Activated naive CD4-positive, alpha-beta T cell treated with anti-CD3 and anti-CD28 coated beads, Interleukin-2, amount 50 U/mL, for 72 hours (primary cell): Measurements from ENCODE around the gene TTC21A. TPM values are rescaled to one million over a fixed set of nuclear protein-coding genes. Genes with fewer than 3 reads are reported as not detected.

Experiments used
- ATAC-seq, 2 donors: fragments of 150-1000 bp; cut with Tn5 transposase; 2 replicates each; pipeline ENCODE4 v1.10.0; 2021; ENCODE audit warnings: mild to moderate bottlenecking in 2 of 2, moderate library complexity in 2 of 2
- DNase-seq, 2 donors: peaks; one replicate each; pipeline ENCODE4 v3.0.0; 2021 to 2022; ENCODE audit warnings: low spot score in 2 of 2
- H3K27ac Mint-ChIP-seq, 2 donors: one replicate each; pipeline ENCODE4 v1.8.0; 2022; ENCODE audit warnings: mild to moderate bottlenecking in 2 of 2, mixed read lengths in 2 of 2
- H3K36me3 Mint-ChIP-seq, 2 donors: one replicate each; pipeline ENCODE4 v1.8.0; 2022; ENCODE audit warnings: mixed read lengths in 2 of 2
- H3K9me3 Mint-ChIP-seq, 2 donors: one replicate each; pipeline ENCODE4 v1.8.0; 2022; ENCODE audit warnings: mixed read lengths in 2 of 2
- total RNA-seq, 2 donors: library from RNA; stranded (reverse); gene quantifications; one replicate each; pipeline ENCODE4 v1.2.3, GENCODE V29; 2022

The TTC21A gene
- total RNA-seq, 2 donors from 2014 or later: 1.6 to 2.5 TPM

DNA sequence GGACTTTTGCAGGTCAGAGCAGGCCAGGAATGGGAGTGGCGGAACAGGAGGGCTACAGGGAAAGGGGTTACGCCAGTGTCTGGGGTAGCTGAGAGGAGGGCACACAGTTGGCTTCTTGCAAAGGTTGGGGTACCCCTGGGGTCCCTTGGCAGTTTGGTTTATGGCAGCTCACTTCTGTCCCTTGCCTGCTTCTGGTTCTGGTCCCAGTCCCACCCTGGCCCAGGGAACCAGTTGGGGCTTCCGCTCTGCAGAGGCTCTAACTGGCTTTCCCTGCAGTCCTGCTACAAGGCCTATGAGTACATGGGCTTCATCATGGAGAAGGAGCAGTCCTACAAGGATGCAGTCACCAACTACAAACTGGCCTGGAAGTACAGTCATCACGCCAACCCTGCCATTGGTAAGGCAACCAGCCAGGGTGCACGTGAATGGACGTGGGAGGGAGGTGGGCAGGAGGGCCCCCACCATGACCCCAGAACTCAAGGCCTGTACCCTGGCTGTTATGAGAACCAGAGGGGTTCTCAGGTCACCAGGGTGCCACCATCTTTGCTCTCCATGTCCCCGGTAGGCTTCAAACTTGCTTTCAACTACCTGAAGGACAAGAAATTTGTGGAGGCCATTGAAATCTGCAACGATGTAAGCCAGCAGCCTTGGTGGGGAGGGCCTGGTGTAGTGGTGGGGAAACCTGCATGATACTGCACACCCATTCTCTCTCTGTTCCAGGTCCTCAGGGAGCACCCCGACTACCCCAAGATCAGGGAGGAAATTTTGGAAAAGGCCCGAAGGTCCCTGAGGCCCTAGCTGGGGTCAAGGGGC lies 30.7 kb downstream of the TTC21A start:
- H3K9me3 Mint-ChIP-seq: no peaks in the 10 kb centered on the region
- H3K36me3 Mint-ChIP-seq: peaks cover 7 to 12% of the 10 kb centered on the region in 2 donors
- H3K27ac Mint-ChIP-seq: peak overlapping the region; percentile 79 to 82
- peak; percentile 1 to 5 for ATAC-seq
- no peak for DNase-seq

DNA sequence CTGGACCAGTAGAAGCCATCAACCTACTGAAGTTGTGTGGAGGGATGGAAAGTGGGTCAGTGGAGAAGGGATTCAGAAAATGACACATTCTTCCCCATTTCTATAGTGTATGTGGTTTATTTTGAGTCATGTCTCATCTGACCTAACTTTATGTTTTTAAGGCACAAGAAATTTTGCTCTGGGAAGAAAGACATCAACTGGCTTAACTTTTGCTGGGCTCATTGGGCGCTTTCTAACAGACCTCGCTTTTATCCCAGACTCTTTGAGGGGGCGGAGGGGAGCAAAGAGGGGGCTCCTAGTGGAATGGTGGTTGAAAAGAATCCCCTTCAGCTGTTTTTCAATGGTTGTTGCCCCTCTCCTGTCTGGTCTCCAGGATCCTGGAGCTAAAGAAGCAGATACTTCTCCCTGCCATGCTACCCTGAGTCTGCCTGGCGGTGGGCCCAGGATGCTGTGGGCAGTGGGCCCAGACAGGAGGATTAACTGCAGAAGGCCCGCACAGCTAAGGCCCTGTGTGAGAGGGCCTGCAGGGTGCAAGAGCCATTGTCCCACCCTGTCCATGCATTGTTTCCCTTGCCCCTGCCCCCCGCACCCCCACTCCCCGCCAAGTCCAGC lies 31.4 kb downstream of the TTC21A start:
- ATAC-seq (peak; percentile 48 to 70), DNase-seq (no peak)
- Mint-ChIP-seq H3K36me3 (peaks cover 12 to 14% of the 10 kb centered on the region in 2 donors), H3K27ac (peak overlapping the region; percentile 79 to 82), H3K9me3 (no peaks in the 10 kb centered on the region)

DNA sequence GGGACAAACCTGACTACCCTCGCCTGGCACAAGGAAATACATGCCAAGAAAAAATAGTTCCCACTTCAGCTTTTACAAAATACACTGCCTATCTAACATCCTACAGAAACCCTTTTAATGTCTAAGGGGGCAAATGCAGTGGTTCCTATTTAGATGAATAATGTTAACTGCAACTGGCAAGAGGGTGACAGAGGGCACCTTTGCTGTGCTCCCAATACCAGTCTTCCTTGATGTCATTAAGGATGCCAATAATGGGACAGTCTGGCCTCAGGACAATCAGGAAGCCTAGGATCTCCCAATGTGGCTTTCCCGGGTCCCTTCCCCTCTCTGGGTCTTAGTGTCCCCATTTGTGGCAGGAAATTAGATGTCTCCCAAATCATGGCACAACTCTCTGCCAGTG lies 32.0 kb downstream of the TTC21A start:
- Mint-ChIP-seq H3K9me3 (no peaks in the 10 kb centered on the region), H3K27ac (peak overlapping the region; percentile 36 to 79), H3K36me3 (peaks cover 15 to 20% of the 10 kb centered on the region in 2 donors)
- DNase-seq: no peak
- ATAC-seq: no peak

- Mint-ChIP-seq H3K9me3 (no peaks in the 10 kb centered on the region), H3K36me3 (peaks cover 25 to 26% of the 10 kb centered on the region in 2 donors), H3K27ac (peak overlapping the region; percentile 64 to 78)
- ATAC-seq (peak in 1 of 2 donors; percentile 6), DNase-seq (no peak)
Observed at GRCh38 chr3:39140341-39140971, 33.0 kb downstream of the TTC21A start.

- DNase-seq (no peak), ATAC-seq (peak in 1 of 2 donors; percentile 7)
- Mint-ChIP-seq H3K36me3 (peaks cover 32 to 34% of the 10 kb centered on the region in 2 donors), H3K27ac (peak overlapping the region; percentile 64 to 89), H3K9me3 (no peaks in the 10 kb centered on the region)
Observed at GRCh38 chr3:39141171-39141995, 33.9 kb downstream of the TTC21A start.

- no peak for ATAC-seq
- Mint-ChIP-seq H3K36me3 (peaks cover 38 to 41% of the 10 kb centered on the region in 2 donors), H3K27ac (peak overlapping the region; percentile 64 to 82)
Observed at GRCh38 chr3:39142067-39142466, 34.6 kb downstream of the TTC21A start.

DNA sequence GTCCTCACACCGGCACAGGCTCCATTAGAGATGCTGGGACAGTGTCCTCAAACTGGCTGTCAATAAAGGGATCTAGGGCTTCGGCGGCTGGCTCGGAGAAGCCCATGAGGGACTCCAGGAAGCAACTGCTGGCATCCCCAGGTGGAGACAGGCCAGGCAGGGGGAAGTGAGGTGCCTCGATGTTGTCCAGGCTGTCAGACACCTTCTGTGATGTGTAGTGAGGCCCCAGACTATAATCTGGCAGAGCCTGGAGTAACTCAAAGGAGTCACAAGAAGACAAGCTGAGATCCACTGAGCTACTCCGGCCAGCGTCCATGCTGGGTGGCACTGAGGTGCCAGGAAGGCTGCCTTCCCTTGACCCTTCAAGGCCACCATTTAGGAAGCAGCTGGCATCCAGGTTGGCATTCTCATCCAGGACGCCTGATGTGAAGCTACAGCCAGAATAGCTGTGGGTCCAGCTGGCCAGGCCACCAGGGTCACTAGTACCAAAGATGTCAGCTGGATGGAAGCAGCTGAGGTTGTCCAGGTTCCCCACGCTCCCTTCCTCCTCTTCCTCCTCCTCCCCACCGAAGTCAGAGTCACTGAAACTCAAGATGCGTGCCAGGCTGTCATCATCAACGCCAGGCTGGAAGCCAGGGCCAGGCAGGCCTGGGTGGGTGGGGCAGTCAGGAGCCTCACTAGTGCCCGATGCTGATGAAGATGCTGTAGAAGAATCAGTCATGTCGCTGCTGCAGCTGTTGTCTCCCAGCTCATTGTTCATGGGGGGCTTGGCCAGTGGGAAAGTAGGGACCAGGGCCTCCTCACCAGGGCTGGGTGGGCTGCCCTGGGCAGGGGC lies 35.8 kb downstream of the TTC21A start:
- ATAC-seq (no peak), DNase-seq (no peak)
- peaks cover 49 to 53% of the 10 kb centered on the region in 2 donors for H3K36me3 Mint-ChIP-seq
- H3K9me3 Mint-ChIP-seq: no peaks in the 10 kb centered on the region
- peak overlapping the region; percentile 62 to 89 for H3K27ac Mint-ChIP-seq

More at GRCh38 chr3:39142067-39142466, 34.6 kb downstream of the TTC21A start:
- H3K9me3 Mint-ChIP-seq: no peaks in the 10 kb centered on the region
- DNase-seq: no peak

- Mint-ChIP-seq H3K36me3 (peaks cover 59 to 62% of the 10 kb centered on the region in 2 donors), H3K9me3 (no peaks in the 10 kb centered on the region), H3K27ac (peak overlapping the region; percentile 62 to 85)
- DNase-seq (no peak), ATAC-seq (no peak)
Observed at GRCh38 chr3:39144095-39144747, 36.7 kb downstream of the TTC21A start.

DNA sequence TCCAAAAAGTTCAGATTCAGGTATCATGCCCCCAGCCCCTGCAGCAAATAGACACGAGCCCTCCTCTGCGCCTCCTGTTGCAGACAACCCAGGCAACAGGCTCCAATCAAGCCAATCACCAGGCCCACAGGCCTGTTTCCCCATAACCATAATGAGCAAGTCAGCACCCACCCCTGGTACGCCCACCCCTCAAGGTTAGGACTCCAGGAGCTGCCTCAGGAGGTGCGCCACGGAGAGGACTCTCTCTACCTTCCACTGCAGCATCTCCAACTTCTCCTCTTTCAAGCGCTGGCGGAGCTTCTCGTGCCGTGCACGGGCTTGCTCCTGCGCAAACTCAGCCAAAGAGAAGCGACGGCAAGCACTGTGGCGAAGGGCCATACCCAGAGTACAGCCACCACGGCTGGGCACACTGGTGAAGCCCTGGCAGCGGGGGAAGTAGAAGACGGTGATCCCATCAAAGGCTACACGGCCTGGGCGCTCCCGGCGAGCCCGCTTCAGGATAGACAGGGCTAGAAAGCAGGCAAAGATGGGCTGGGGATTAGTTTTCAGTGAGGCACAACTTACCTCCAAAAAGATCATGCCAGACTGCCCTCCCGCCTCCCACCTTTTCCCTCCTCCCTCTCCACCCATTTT lies 37.4 kb downstream of the TTC21A start:
- peaks cover 65 to 69% of the 10 kb centered on the region in 2 donors for H3K36me3 Mint-ChIP-seq
- H3K9me3 Mint-ChIP-seq: no peaks in the 10 kb centered on the region
- no peak for DNase-seq
- ATAC-seq: no peak
- peak overlapping the region; percentile 62 to 85 for H3K27ac Mint-ChIP-seq

DNA sequence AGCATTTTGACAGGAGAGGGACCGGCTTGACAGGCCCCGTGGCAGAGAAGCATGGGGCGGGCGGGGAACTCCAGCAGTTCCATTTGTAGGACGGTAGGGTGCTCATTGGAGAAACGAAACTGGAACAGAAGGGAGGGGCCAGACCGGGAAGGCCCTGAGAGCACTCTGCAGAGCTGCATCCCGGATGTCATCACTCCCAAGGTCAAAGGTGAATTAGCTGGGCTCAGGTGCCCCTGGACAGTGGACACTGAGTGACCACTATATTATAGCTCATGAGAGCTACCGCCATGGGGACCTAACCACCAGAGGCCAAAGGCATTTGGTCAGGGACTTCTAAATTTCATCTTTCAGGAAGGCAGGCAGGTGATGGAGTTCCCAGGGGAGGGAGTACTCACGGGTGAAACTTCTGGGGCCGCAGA lies 38.6 kb downstream of the TTC21A start:
- H3K9me3 Mint-ChIP-seq: no peaks in the 10 kb centered on the region
- H3K27ac Mint-ChIP-seq: peak overlapping the region; percentile 96 to 98
- DNase-seq (no peak), ATAC-seq (no peak)
- H3K36me3 Mint-ChIP-seq: peaks cover 77 to 81% of the 10 kb centered on the region in 2 donors

- H3K9me3 Mint-ChIP-seq: no peaks in the 10 kb centered on the region
- ATAC-seq: peak; percentile 68 to 69
- peak; percentile 69 to 78 for DNase-seq
- H3K36me3 Mint-ChIP-seq: peaks cover 83 to 86% of the 10 kb centered on the region in 2 donors
- H3K27ac Mint-ChIP-seq: peak overlapping the region; percentile 96 to 98
Observed at GRCh38 chr3:39146611-39147591, 39.4 kb downstream of the TTC21A start.

GRCh38 chr3:39147711-39148434 lies 40.4 kb downstream of the TTC21A start:
- no peak for ATAC-seq
- H3K36me3 Mint-ChIP-seq: peaks cover 86 to 88% of the 10 kb centered on the region in 2 donors
- H3K27ac Mint-ChIP-seq: peak overlapping the region; percentile 96 to 98
- no peaks in the 10 kb centered on the region for H3K9me3 Mint-ChIP-seq
- peak in 1 of 2 donors; percentile 53 for DNase-seq

GRCh38 chr3:39148435-39149058 lies 41.1 kb downstream of the TTC21A start:
- ATAC-seq (no peak), DNase-seq (no peak)
- H3K36me3 Mint-ChIP-seq: peaks cover 84 to 86% of the 10 kb centered on the region in 2 donors
- H3K9me3 Mint-ChIP-seq: no peaks in the 10 kb centered on the region
- peak overlapping the region; percentile 96 to 98 for H3K27ac Mint-ChIP-seq
